Measurements from ENCODE around the gene CCNB2. TPM values are rescaled to one million over a fixed set of nuclear protein-coding genes. Genes with fewer than 3 reads are reported as not detected.

CCNB2 gene
- total RNA-seq, 1 donor from 2014 or later = 374 TPM

GRCh38 chr15:59154243-59154642 lies 49.3 kb downstream of the CCNB2 start:
- no peak overlapping the region for H3K27ac Mint-ChIP-seq
- Histone ChIP-seq H3K4me1 (peaks cover 8% of the 10 kb centered on the region), H3K36me3 (no peaks in the 10 kb centered on the region), H3K9ac (no peak overlapping the region), H3K27me3 (no peaks in the 10 kb centered on the region), H3K4me3 (no peak overlapping the region), H2AFZ (replicated peaks) (no peak overlapping the region), H4K20me1 (ENCODE audit: low read depth) (no peaks in the 10 kb centered on the region), H3K27ac (no peak overlapping the region), H3K4me2 (no peak overlapping the region), H3K79me2 (ENCODE audit: low read depth) (no peaks in the 10 kb centered on the region), H3F3A (ENCODE audit: low read depth) (no peaks in the 10 kb centered on the region), H3K9me3 (ENCODE audit: low read depth) (no peaks in the 10 kb centered on the region)
- H3K27me3 Mint-ChIP-seq (ENCODE audit: insufficient read depth, low read depth) = peaks cover 6% of the 10 kb centered on the region
- no peak for DNase-seq (ENCODE audit: low spot score)
- no peak overlapping the region for H3K4me3 Mint-ChIP-seq
- no peaks in the 10 kb centered on the region for H3K9me3 Mint-ChIP-seq
- H3K4me1 Mint-ChIP-seq = peaks cover 5% of the 10 kb centered on the region
- TF ChIP-seq EZH2 (IDR thresholded peaks at IDR 0.05) = no peak
- no peak for TF ChIP-seq EZH2phosphoT487 (IDR thresholded peaks at IDR 0.05)
- no peak for TF ChIP-seq CTCF (IDR thresholded peaks at IDR 0.05)
- peaks cover 31% of the 10 kb centered on the region for H3K36me3 Mint-ChIP-seq

DNA sequence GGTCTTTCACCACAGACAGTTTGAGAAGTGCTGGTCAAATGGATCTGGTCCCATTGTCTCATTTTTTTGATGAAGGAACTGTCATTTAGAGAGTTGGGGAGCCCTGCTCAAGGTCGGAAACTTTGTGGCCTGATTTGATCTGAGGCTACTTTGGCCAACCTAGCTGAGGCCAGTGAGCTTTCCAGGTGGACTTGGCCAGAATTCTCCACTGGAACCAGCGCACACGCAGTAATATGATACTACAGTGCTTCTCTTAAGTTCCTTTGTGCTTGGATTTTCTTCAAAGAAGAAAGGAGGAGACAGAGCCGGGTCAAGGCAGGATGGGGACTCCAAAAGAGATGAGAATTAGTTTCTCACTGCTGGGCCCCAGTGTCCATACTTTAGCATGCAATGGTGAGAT lies 50.5 kb downstream of the CCNB2 start:
- Mint-ChIP-seq H3K9me3 (no peaks in the 10 kb centered on the region), H3K4me1 (peaks cover 5% of the 10 kb centered on the region), H3K36me3 (peaks cover 27% of the 10 kb centered on the region), H3K27me3 (ENCODE audit: insufficient read depth, low read depth) (peaks cover 6% of the 10 kb centered on the region), H3K27ac (peak overlapping the region; percentile 72), H3K4me3 (no peak overlapping the region)
- Histone ChIP-seq H3K4me2 (no peak overlapping the region), H3F3A (ENCODE audit: low read depth) (no peaks in the 10 kb centered on the region), H3K27ac (no peak overlapping the region), H3K4me3 (no peak overlapping the region), H3K36me3 (no peaks in the 10 kb centered on the region), H4K20me1 (ENCODE audit: low read depth) (no peaks in the 10 kb centered on the region), H3K27me3 (no peaks in the 10 kb centered on the region), H3K9me3 (ENCODE audit: low read depth) (no peaks in the 10 kb centered on the region), H3K9ac (no peak overlapping the region), H3K79me2 (ENCODE audit: low read depth) (no peaks in the 10 kb centered on the region), H3K4me1 (peaks cover 8% of the 10 kb centered on the region), H2AFZ (replicated peaks) (no peak overlapping the region)
- TF ChIP-seq EZH2 (IDR thresholded peaks at IDR 0.05) (no peak), CTCF (IDR thresholded peaks at IDR 0.05) (no peak), EZH2phosphoT487 (IDR thresholded peaks at IDR 0.05) (no peak)
- DNase-seq (ENCODE audit: low spot score) = peak; percentile 10

DNA sequence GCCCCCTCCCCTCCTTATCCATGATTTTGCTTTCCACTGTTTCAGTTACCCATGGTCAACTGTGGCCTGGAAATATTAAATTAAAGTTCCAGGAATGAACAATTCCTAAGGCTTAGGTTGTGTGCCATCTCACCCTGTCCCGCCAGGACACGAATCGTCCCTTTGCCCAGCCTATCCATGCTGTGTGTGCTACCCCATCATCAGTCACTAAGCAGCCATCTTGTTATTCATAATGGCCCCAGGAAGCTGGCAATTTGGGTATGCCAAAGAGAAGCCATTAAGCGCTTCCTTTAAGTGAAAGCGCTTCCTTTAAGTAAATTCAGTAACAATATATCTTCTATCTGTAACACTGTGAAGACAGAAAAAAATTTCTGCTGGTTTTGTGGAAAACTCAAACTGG lies 52.5 kb downstream of the CCNB2 start:
- peaks cover 19% of the 10 kb centered on the region for H3K36me3 Mint-ChIP-seq
- no peaks in the 10 kb centered on the region for H3K9me3 ChIP-seq (ENCODE audit: low read depth)
- H3K27ac Mint-ChIP-seq = no peak overlapping the region

More for the DNA sequence above, 52.5 kb downstream of the CCNB2 start:
- Mint-ChIP-seq H3K4me3 (no peak overlapping the region), H3K4me1 (peaks cover 5% of the 10 kb centered on the region), H3K27me3 (ENCODE audit: insufficient read depth, low read depth) (peaks cover 6% of the 10 kb centered on the region), H3K9me3 (no peaks in the 10 kb centered on the region)
- H2AFZ ChIP-seq (replicated peaks) = no peak overlapping the region
- no peak overlapping the region for H3K27ac ChIP-seq
- H3K9ac ChIP-seq = no peak overlapping the region
- no peaks in the 10 kb centered on the region for H3K36me3 ChIP-seq
- H3F3A ChIP-seq (ENCODE audit: low read depth) = no peaks in the 10 kb centered on the region
- H3K4me2 ChIP-seq = no peak overlapping the region
- H3K27me3 ChIP-seq = no peaks in the 10 kb centered on the region
- TF ChIP-seq CTCF (IDR thresholded peaks at IDR 0.05) (no peak), EZH2phosphoT487 (IDR thresholded peaks at IDR 0.05) (no peak), EZH2 (IDR thresholded peaks at IDR 0.05) (no peak)
- H4K20me1 ChIP-seq (ENCODE audit: low read depth) = no peaks in the 10 kb centered on the region
- DNase-seq (ENCODE audit: low spot score) = no peak
- peaks cover 8% of the 10 kb centered on the region for H3K4me1 ChIP-seq
- H3K79me2 ChIP-seq (ENCODE audit: low read depth) = no peaks in the 10 kb centered on the region
- H3K4me3 ChIP-seq = no peak overlapping the region
